Epithelial cell of proximal tubule (primary cell): ENCODE measurements around the gene ANKRD63. TPM values are rescaled to one million over a fixed set of nuclear protein-coding genes. Genes with fewer than 3 reads are reported as not detected.

Source experiments
- DNase-seq: peaks from one replicate; pipeline ENCODE4 v3.0.0-alpha.2; 2011; ENCODE audit warnings: low read depth
- H3K4me3 ChIP-seq: 2 replicates; pipeline ENCODE4 v1.5.1; 2011; ENCODE audit warnings: low read depth, mild to moderate bottlenecking, low read length
- CTCF ChIP-seq: conservative IDR thresholded peaks from 2 replicates; pipeline ENCODE4 v1.5.1; 2012; ENCODE audit warnings: low read depth, mild to moderate bottlenecking, low read length
- total RNA-seq: library from RNA; depleted of rRNA; stranded (reverse); fragments of >200 nt; gene quantifications from 2 replicates; pipeline ENCODE4 v1.2.3, GENCODE V29; 2015

Gene ANKRD63
- total RNA-seq, 1 donor from 2014 or later, result not detected

- TF ChIP-seq CTCF, result no peak
- no peak for DNase-seq
- no peak overlapping the region for H3K4me3 ChIP-seq
Observed at GRCh38 chr15:40232625-40233070, 50.2 kb downstream of the ANKRD63 start.

Other genes starting within 250 kb of the ANKRD63 start
- 277 and 402 TPM in 2 replicates for gene SRP14, start 243.9 kb downstream of the ANKRD63 start, total RNA-seq
- gene BMF, start 174.2 kb downstream of the ANKRD63 start, total RNA-seq, result 4.6 and 33.1 TPM in 2 replicates
- gene BUB1B, start 122.0 kb downstream of the ANKRD63 start, total RNA-seq, result 59.8 and 86.4 TPM in 2 replicates
- 4.5 and 7.1 TPM in 2 replicates for gene PAK6, start 44.0 kb downstream of the ANKRD63 start, total RNA-seq
- 0.81 and 1.2 TPM in 2 replicates for gene PLCB2, start 24.9 kb upstream of the ANKRD63 start, total RNA-seq
- 15.3 and 17.3 TPM in 2 replicates for gene INAFM2, start 40.6 kb upstream of the ANKRD63 start, total RNA-seq
- 4.6 and 10.7 TPM in 2 replicates for gene CCDC9B, start 57.9 kb upstream of the ANKRD63 start, total RNA-seq
- gene PHGR1, start 68.0 kb upstream of the ANKRD63 start, total RNA-seq, result not detected in 2 replicates
- gene DISP2, start 75.2 kb upstream of the ANKRD63 start, total RNA-seq, result 0.22 and 0.40 TPM in 2 replicates
- gene KNSTRN, start 99.7 kb upstream of the ANKRD63 start, total RNA-seq, result 54.7 and 107 TPM in 2 replicates
- gene IVD, start 122.7 kb upstream of the ANKRD63 start, total RNA-seq, result 34.4 and 41.2 TPM in 2 replicates
- gene BAHD1, start 157.9 kb upstream of the ANKRD63 start, total RNA-seq, result 14.0 and 15.7 TPM in 2 replicates
- 14.4 and 20.0 TPM in 2 replicates for gene CHST14, start 187.9 kb upstream of the ANKRD63 start, total RNA-seq